SK-N-DZ (cell line): ENCODE results near the gene FAU.
A peak's percentile ranks its signal among the peaks of the same experiment; 100 is the strongest.

ENCODE experiments used
- DNase-seq: peaks from one replicate; pipeline ENCODE4 v3.0.0-alpha.2; 2015; ENCODE audit warnings: low spot score

The FAU gene

GRCh38 chr11:65136515-65137096 is 14.7 kb upstream of the FAU start:
- DNase-seq: no peak

- no peak for DNase-seq
Measured at GRCh38 chr11:65135633-65136145, 13.8 kb upstream of the FAU start.

- DNase-seq: peak; percentile 97
Measured at GRCh38 chr11:65134952-65135632, 13.2 kb upstream of the FAU start.

- DNase-seq: peak; percentile 92
Measured at GRCh38 chr11:65134240-65134951, 12.5 kb upstream of the FAU start, which contains the start of gene SYVN1. Gene SYVN1, minus strand, starts transcription at chr11:65134519. Its CDS starts 918 bp downstream, at chr11:65133601.

- no peak for DNase-seq
Measured at GRCh38 chr11:65133724-65134123, 11.8 kb upstream of the FAU start.

- DNase-seq: no peak
Measured at GRCh38 chr11:65132988-65133700, 11.2 kb upstream of the FAU start.

GRCh38 chr11:65132238-65132987 is 10.5 kb upstream of the FAU start:
- no peak for DNase-seq

- DNase-seq: no peak
Measured at GRCh38 chr11:65131895-65132237, 9.9 kb upstream of the FAU start.

- no peak for DNase-seq
Measured at GRCh38 chr11:65131417-65131776, 9.5 kb upstream of the FAU start.

GRCh38 chr11:65130631-65131416 is 8.9 kb upstream of the FAU start:
- no peak for DNase-seq

GRCh38 chr11:65129649-65130441 is 7.9 kb upstream of the FAU start:
- no peak for DNase-seq

- no peak for DNase-seq
Measured at GRCh38 chr11:65128182-65129145, 6.5 kb upstream of the FAU start.

- no peak for DNase-seq
Measured at GRCh38 chr11:65127473-65128181, 5.7 kb upstream of the FAU start.

- no peak for DNase-seq
Measured at GRCh38 chr11:65126624-65127274, 4.8 kb upstream of the FAU start.

- no peak for DNase-seq
Measured at GRCh38 chr11:65125197-65126056, 3.5 kb upstream of the FAU start.

GRCh38 chr11:65124480-65125196 is 2.7 kb upstream of the FAU start:
- DNase-seq: no peak
